Vagina (tissue), 2 donors: ENCODE data around the gene SFXN4.

Experiments
- POLR2A ChIP-seq, 2 donors: fragments of 450-650 bp; IDR thresholded peaks; one replicate each; pipeline ENCODE4 v1.6.1; 2017; ENCODE audit warnings: antibody characterized with exemption in 2 of 2, mild to moderate bottlenecking in 2 of 2, moderate library complexity in 2 of 2
- POLR2AphosphoS5 ChIP-seq, 2 donors: sonication (generic); formaldehyde crosslinking; IDR thresholded peaks; one replicate each; pipeline ENCODE4 v1.9.0; 2017; ENCODE audit warnings: antibody characterized with exemption in 2 of 2, mild to moderate bottlenecking in 2 of 2, low read depth in 1 of 2; ENCODE audit not compliant: insufficient read depth in 1 of 2
- TF ChIP-seq, protein P1 (sequence below), 3 experiments: fragments of 450-650 bp in 2 of 3; fragments of 200-600 bp in 1 of 3; sonication (generic) in 1 of 3; IDR thresholded peaks; one replicate each; pipeline ENCODE4 v1.5.1; 2017 to 2019; ENCODE audit warnings: antibody characterized with exemption in 3 of 3, mild to moderate bottlenecking in 2 of 3, moderate library complexity in 2 of 3

DNA sequence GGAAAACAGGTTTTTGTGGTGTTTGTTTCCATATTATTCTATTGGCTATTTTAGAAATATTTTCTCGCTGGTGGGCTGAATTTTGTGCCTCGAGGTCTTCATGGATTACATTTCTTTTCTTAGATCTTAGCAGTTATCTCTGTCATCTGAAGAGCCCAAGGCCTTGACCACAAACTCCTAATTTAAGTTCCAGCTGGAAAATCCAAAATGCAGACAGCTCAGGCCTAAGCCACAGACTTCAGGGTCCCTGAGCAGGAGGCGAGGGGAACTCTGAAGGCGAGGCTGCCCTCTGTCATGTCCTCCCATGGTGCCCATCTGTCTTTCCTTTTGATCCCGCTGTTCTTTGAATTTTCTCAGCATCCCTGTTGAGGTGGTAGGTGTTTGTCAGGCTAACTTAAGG lies 47.3 kb downstream of the SFXN4 start:
- TF ChIP-seq, protein P1, sequence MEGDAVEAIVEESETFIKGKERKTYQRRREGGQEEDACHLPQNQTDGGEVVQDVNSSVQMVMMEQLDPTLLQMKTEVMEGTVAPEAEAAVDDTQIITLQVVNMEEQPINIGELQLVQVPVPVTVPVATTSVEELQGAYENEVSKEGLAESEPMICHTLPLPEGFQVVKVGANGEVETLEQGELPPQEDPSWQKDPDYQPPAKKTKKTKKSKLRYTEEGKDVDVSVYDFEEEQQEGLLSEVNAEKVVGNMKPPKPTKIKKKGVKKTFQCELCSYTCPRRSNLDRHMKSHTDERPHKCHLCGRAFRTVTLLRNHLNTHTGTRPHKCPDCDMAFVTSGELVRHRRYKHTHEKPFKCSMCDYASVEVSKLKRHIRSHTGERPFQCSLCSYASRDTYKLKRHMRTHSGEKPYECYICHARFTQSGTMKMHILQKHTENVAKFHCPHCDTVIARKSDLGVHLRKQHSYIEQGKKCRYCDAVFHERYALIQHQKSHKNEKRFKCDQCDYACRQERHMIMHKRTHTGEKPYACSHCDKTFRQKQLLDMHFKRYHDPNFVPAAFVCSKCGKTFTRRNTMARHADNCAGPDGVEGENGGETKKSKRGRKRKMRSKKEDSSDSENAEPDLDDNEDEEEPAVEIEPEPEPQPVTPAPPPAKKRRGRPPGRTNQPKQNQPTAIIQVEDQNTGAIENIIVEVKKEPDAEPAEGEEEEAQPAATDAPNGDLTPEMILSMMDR (IDR thresholded peaks at IDR 0.05): no peak
- TF ChIP-seq POLR2A (IDR thresholded peaks at IDR 0.05): no peak
- no peak for TF ChIP-seq POLR2AphosphoS5 (IDR thresholded peaks at IDR 0.05; ENCODE audit: insufficient read depth in 1 of 2, low read depth in 1 of 2)
